CD4-positive, alpha-beta T cell treated with Interleukin-6 at 100 ng/mL for 8 hours (primary cell): ENCODE measurements around the gene CCDC47.
A peak's percentile ranks its signal among the peaks of the same experiment; 100 is the strongest.
"Not testable (repeated sequence)": the region's sequence is repeated elsewhere in the genome, so short reads cannot be mapped to it uniquely, and the experiment has no call there.

Experiments used
- DNase-seq: peaks from one replicate; pipeline ENCODE4 v3.0.0-alpha.2; 2020; ENCODE audit warnings: mixed read lengths, low spot score

CCDC47 gene, protein sequence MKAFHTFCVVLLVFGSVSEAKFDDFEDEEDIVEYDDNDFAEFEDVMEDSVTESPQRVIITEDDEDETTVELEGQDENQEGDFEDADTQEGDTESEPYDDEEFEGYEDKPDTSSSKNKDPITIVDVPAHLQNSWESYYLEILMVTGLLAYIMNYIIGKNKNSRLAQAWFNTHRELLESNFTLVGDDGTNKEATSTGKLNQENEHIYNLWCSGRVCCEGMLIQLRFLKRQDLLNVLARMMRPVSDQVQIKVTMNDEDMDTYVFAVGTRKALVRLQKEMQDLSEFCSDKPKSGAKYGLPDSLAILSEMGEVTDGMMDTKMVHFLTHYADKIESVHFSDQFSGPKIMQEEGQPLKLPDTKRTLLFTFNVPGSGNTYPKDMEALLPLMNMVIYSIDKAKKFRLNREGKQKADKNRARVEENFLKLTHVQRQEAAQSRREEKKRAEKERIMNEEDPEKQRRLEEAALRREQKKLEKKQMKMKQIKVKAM

DNA sequence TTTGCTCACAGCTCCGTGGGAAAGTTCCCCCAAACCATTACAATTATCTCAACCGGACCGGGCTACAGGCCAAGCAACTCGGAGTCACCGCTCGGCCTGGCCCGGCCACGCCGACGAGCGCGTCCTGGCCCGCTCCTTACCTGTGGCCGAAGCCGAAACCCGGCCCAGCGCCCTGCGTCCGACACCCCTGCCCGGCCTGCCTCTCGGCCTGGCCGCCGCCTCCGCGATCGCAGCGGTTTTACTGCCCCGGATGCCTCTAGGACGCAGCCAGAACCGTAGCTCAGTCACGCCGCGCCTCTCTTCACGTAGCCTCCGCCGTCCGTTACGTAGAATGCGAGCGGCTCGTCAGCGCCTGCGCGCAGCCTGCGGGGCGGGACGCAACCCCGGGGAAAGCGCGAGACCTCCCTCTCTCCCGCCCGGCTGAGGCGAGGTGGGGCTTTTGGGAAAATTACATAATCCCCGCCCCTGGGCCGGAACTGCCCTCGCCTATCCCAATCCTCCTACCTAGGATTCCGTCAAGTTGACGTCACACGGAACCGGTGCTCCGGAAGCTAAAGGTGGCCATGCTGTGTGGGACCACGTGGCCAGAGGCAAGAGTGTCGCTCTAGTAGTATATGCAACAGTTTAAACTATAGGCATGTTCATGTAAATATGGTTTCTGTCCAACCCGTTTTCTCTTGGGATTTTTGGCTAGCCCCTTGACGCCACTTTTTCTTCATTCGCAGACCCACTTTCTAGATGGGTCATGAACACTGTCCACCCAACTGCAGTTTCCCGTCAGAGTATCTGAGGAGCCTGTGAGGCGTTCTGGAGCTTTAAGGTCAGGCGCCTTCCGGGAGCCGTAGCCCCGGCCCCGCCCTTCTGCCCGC lies at the start of gene CCDC47:
Gene CCDC47, minus strand, starts transcription at position 326 of the 869 bp plus-strand sequence. CDS start 7,422 bp downstream, outside the sequence.
- peak; percentile 99 for DNase-seq

DNA sequence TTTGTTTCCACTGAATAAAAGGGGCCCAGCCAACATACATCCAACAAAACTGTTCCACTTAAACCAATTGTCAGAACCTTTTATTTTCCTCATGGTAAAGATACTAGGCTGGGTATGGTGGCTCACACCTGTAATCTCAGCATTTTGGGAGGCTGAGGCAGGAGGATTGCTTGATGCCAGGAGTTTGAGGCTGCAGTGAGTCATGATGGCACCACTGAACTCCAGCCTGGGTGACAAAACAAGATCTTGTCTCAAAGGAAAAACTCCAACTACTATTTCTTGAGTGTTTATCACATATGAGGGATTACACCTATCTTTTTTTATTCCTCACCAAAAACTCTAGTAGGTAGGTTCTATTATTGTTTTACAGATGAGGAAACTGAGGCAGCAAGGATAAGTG lies 49.1 kb upstream of the CCDC47 start:
- DNase-seq: no peak

DNA sequence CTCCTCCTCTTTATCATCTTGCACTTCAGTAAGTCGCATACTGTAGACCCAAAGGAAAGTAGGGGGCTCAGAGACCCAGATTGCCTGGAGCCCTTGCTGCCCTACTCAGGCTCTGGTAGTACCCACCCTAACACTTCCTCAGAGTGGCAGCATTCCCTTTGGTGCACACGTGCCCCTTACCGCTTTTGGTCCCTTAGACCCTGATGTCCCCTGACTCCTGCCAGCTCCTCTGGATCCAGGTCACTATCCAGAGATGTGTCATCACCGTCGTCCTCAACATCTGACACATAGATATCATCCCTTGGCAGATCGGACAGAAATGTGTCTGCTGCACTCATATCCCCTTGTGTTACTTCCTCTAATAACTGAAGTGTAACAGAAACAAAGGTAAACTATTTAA lies 48.4 kb upstream of the CCDC47 start:
- DNase-seq: no peak

DNA sequence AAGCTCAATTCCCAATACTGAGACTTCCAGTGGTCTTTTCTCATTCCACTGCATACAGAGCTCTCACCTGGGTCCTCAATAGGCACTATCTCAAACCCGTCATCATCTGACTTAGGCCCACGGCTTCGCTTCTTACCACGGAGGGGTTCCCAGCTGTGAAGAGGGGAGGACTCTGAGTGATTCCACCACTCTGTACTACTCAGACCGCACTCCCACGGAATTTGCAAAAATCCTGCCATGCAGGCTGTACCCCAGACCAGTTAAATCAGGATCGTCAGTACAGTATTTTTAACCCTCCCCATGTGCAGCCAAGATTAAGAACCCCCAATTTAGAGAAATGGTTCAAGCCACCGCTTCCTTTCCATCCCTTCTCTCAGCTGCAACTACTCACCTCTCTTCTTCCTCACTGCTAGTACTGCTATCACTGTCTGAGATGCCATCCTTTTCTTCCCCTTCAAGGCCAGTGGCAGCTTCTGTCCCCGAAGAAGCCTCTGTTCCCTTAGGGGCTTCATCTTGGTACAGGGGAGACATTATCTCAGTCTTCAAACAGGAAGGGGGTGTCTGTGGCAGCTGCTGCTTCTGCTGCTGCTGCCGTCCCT lies 47.7 kb upstream of the CCDC47 start:
- no peak for DNase-seq

DNA sequence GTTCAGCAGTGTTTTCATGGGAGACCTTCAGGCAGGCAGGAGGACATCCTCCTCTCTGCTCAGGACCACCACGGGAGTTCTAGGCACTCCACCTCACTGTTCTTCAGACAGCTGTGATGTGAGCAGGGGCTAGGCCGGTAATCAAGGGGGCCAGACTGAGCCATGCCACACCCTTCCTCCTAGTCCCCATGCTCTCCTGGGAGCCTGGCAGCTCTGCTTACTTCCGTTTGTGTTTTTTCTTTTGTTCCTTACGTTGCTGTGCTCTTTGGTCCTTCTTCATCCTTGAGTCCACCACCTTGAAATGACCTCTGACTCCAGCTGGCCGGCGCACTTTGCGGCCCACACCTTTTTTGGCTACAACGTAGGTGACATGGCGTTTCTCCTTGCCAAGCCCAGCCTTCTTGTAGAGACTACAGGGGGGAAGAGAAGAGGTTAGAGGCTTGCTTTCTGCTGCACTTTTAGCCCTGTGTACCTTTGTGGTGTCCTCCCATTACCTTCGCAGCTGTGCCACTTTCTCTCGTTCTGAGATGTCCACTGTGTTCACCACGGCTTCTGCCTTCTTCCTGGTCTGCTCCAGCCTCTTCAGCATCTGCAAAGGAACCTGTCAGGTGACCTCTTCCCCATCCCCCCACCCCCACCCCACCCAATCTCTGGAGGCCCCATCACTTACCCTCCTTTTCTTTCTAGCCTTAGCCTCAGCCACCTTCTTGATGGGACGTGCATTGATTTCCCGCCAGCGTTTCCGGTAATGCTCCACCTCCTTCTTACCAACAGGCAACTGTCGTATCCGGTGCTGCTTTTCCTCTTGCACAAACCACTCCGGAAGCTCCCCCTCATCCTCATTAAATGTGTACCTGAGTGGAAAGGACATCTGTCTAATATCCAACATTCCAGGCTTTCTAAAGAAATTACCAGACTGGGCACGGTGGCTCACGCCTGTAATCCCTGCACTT lies 46.5 kb upstream of the CCDC47 start:
- no peak for DNase-seq

DNA sequence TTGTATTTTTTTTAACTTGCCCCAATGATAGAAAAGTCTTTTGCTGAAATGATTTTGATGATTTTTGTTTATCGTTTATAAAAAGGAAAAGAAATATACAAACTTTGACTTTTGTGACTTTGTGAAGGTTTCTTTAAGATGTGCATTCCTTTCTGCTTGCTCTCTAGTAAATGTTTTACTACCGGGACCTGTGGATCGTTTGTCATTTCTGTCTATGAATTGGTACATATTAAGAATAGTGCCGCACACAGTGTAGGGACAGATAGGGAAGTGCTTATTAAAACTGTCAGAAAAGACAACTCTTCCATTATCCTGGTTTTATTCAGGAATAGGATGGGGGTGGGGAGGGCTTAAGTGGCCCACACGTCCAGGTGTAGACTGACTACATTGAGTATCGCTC lies 45.7 kb upstream of the CCDC47 start:
- no peak for DNase-seq

DNA sequence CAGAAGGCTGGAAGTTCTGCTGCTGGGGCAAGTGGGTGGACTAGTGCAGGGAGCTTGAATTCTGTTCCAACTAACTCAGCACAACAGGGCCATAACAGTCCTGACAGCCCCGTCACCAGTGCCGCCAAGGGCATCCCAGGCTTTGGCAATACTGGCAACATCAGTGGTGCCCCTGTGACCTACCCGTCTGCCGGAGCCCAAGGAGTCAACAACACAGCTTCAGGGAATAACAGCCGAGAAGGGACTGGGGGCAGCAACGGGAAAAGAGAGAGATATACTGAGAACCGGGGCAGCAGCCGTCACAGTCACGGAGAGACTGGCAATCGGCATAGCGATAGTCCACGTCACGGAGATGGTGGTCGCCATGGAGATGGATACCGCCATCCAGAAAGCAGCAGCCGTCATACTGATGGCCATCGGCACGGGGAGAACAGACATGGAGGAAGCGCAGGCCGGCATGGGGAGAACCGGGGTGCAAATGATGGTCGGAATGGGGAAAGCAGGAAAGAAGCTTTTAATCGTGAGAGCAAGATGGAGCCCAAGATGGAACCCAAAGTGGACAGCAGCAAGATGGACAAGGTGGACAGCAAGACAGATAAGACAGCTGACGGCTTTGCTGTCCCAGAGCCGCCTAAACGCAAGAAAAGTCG lies 44.5 kb upstream of the CCDC47 start:
- no peak for DNase-seq

DNA sequence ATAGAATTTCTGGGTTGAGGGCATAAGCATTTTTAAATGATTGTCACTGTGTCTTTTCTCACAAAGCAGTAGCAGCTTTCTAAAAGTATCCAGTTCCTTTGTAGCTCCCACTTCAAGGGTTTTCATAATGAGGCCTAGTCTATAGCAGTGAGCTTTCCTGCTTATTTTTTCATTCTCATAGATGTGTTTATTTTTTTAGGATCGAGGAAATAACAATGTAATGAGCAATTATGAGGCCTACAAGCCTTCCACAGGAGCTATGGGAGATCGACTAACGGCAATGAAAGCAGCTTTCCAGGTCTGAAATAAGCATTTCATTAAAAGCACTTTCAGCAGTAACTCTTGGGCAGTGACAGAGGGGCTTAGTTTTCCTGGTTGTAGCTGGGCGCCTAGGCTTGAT lies 43.3 kb upstream of the CCDC47 start:
- DNase-seq: no peak

DNA sequence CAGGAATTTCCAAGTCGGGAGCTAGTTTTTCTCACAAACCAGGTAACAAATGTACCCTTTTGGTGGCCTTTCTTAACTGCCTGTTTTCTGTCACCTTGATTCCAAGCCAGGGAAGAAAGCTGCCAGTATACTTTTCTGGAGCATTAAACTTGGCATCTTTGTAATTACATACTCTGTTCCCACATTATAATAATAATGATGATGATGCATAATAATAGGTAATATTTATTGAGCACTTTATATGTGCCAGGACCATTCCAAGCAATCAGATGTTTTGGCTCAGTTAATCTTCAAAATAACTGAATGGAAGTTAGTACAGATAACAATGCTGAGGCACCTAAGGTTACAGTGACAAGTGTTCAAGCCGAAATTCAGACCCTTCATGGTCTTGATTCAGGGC lies 42.7 kb upstream of the CCDC47 start:
- DNase-seq: no peak

DNA sequence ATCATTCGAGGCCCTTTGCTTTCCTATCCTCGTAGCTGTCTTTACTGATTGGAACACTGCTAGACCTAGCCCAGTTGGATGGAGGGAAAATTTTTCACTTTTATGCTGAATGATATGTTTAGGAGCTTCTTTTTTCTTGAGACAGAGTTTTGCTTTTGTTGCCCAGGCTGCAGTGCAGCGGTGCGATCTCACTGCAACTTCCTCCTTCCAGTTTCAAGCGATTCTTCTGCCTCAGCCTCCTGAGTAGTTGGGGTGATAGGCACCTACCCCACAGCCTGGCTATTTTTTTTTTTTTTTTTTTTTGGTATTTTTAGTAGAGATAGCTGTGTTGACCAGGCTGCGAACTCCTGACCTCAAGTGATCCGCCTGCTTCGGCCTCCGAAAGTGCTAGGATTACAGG lies 36.6 kb upstream of the CCDC47 start:
- DNase-seq: no peak

DNA sequence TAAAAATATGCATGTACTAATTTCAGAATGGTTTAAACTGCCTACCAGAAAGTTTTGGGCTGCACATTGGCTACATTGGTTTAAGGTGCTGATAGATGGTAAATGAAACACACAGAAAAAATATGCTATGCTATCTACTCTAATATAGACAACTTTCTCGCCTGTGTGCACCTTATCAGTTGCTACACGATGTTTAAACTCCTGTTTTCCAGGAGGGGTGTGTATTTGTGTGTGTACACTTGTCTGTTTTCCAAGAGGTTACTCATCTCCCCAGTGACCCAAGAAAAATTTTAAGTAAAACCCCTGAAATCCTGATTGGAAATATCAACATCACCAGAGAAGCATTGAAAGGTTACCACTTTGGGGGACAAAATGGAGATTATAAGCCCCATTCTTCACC lies 32.2 kb upstream of the CCDC47 start:
- no peak for DNase-seq

DNA sequence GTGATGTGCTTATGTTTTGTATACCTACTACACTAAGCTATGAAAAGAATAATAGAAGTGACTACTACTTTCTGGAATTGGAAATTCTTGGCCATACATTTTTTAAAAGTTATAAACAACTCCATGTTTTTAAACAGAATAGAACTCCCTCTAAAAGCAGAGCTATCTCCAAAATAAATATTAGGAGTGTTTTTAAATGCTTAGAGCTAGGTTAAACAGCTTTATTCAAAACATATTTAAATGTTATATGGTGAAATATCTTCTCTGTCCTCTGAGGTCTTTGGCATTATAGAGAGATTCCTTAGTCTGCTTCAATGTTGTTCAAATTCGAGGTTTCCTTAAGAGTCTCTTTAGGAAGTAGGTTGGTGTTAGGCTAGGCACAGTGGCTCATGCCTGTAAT lies 30.9 kb upstream of the CCDC47 start:
- no peak for DNase-seq

DNA sequence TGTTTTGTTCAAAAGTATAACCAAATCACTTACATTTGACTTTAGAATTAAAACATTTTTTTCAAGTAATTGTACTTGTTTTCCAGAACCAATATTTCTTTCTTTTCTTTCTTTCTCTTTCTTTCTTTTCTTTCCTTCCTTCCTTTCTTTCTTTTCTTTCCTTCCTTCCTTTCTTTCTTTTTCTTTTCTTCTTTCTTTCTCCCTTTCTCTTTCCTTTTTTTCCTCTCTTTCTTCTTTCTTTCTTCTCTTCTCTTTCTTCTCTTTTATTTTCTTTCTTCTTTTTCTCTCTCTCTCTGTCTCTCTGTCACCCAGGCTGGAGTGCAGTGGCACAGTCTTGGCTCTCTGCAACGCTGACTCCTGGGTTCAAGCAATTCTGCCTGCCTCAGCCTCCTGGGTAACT lies 27.4 kb upstream of the CCDC47 start:
- no peak for DNase-seq

DNA sequence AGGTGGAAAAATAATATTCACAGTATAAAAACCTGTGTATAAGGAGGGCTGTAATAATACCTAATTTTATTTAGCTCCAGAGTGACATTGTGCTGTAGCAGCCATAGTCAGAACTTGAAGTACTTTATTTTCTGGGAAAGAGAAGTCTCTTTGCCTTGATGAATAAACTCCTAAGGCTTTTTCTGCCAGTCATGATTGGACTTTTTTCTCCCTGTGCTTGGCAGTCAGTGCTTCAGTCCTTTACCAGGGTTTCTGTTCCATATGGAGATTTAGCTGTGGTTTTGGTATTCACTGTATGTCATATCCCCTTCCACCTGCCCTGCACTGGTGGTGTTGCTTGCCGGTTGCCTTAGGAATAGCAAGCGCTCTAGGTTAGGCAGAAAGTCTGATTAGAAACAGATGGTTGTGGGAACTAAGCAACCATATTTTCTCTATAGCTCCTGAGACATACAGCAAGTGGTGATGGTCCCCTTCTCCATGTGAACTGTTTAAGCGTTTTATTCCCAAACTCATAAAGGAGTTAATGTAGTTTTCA lies 25.2 kb upstream of the CCDC47 start:
- DNase-seq: no peak

DNA sequence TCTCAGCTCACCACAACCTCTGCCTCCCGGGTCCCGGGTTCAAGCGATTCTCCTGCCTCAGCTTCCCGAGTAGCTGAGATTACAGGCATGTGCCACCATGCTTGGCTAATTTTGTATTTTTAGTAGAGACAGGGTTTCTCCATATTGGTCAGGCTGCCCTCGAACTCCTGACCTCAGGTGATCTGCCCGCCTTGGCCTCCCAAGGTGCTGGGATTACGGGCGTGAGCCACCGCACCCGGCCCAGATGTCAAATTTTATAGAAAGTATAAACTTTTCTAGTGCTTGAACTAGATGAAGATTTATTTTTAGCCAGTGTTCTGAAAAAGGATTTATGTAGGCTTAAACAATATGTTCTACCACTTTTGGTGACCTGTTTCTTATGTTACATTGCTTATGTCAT lies 23.0 kb upstream of the CCDC47 start:
- not testable (repeated sequence) for DNase-seq

DNA sequence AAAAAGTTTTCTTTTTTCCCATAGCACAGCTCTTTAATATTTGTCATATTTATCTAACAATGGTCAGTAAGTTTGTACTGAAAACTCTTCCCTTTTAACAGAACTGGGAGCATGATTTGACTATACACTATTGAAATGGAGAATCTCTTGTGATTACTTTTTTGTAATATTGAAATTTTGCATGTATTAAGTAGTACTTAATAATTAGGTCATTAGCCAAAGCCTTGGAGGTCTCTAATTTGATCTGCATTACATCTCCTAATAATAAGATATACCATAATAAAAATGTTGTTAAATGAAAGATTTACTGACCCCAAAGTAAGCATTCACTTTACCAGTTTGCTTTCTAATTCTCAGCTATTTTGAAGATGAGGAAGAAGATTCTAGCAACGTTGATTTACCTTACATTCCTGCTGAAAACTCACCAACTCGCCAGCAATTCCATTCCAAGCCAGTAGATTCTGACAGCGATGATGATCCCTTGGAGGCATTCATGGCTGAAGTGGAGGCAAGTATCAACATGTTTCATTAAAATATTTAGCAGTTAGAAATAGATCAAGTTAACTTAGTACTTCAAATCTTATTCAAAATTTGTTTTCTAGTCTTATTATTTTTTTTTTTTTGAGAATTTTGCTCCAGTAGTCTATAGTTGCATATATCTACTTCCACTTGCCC lies 18.8 kb upstream of the CCDC47 start:
- DNase-seq: no peak

DNA sequence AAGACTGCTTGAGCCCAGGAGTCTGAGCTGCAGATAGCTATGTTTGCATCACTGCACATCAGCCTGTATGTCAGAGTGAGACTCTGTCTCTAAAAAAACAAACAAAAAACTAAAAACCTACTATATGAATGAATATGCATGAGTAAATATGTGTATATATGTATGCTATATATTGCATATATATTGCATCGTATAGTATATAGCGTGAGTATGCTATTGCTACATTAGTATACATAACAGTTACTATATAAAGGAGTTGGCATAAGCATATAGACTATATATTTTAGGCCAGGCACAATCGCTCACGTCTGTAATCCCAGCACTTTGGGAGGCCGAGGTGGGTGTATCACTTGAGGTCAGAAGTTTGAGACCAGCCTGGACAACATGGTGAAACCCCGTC lies 16.7 kb upstream of the CCDC47 start:
- DNase-seq: no peak

DNA sequence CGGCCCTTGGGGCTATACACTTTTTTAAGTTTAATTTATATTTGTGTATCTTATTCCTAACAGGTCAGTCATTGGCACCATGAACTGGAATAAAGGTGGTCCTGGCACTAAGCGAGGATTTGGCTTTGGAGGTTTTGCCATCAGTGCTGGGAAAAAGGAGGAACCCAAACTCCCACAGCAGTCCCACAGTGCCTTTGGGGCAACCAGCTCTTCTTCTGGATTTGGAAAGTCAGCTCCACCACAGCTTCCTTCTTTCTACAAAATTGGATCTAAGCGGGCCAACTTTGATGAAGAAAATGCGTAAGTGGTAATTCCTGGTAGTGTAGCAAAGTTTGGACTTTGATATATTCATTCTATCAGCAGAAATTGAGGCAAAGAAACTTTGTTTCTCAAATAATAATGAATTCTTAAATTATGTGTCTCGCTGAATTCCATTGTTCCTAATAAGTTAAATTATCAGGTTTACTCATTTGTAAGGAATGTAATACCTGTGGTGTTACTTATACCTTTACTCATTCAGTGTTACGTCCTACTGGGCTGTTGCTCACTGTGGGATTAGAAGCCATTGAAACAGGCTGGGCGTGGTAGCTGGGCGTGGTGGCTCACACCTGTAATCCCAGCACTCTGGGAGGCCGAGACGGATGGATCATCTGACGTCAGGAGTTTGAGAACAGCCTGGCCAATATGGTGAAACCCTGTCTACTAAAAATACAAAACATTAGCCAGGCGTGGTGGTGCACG lies 13.7 kb upstream of the CCDC47 start:
- DNase-seq: no peak

DNA sequence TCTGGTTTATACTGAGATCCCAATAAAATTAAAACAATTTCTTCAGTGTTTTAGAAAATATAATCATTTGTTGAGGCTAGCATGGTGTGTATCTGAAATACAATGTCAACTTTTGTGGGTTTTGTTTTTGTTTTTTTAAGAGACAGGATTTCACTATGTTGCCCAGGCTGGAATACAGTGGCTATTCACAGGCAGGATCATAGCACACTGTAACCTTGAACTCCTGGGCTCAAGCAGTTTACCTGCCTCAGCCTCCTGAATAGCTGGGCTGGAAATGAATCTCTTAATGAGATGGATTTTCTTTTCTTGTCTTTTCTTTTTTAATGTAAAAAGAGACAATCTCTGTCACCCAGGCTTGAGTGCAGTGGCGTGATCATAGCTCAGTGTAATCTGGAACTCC lies 12.7 kb upstream of the CCDC47 start:
- no peak for DNase-seq
